Activated CD4-positive, alpha-beta T cell treated with anti-CD3 and anti-CD28 coated beads for 36 hours (primary cell): ENCODE results near the gene PCDHA11. TPM values are rescaled to one million over a fixed set of nuclear protein-coding genes. Genes with fewer than 3 reads are reported as not detected.
"Not testable (repeated sequence)": the region's sequence is repeated elsewhere in the genome, so short reads cannot be mapped to it uniquely, and the experiment has no call there.

Experiments
- ATAC-seq: fragments of 200-7000 bp; cut with Tn5 transposase; one replicate; pipeline ENCODE4 v1.10.0; 2021; ENCODE audit warnings: mild to moderate bottlenecking, moderate library complexity
- CTCF ChIA-PET: fragments of 350-600 bp; sonication (Branson Sonifier 250); formaldehyde crosslinking; loops from one replicate; lab custom pipeline; 2021; ENCODE audit warnings: antibody characterized with exemption; lab: Charles Lee
- POLR2A ChIA-PET: fragments of 350-600 bp; sonication (Branson Sonifier 250); formaldehyde crosslinking; loops from one replicate; lab custom pipeline; 2021; ENCODE audit warnings: antibody characterized with exemption, inconsistent platforms; lab: Charles Lee
- DNase-seq: peaks from one replicate; pipeline ENCODE4 v3.0.0-alpha.2; 2020
- H3K27ac Mint-ChIP-seq: one replicate; pipeline ENCODE4 v1.8.0; 2021; ENCODE audit warnings: mixed read lengths
- H3K27me3 Mint-ChIP-seq: one replicate; pipeline ENCODE4 v1.8.0; 2021; ENCODE audit warnings: mixed read lengths
- H3K36me3 Mint-ChIP-seq: one replicate; pipeline ENCODE4 v1.8.0; 2021; ENCODE audit warnings: low read depth, mixed read lengths
- H3K4me1 Mint-ChIP-seq: one replicate; pipeline ENCODE4 v1.8.0; 2021; ENCODE audit warnings: mixed read lengths
- H3K4me3 Mint-ChIP-seq: one replicate; pipeline ENCODE4 v1.8.0; 2021; ENCODE audit warnings: mild to moderate bottlenecking, moderate library complexity, mixed read lengths
- H3K9me3 Mint-ChIP-seq: one replicate; pipeline ENCODE4 v1.8.0; 2021; ENCODE audit warnings: low read depth, mixed read lengths
- intact Hi-C, 2 experiments: fragments of 100-400 bp; cut with DNase I in 1 of 2; cut with micrococcal nuclease in 1 of 2; formaldehyde crosslinking; loops; one replicate each; pipeline versions ENCODE4 v1.14.2 to v1.15.1; 2022 to 2024; cut with DNase I, micrococcal nuclease
- total RNA-seq, 2 experiments: library from RNA; stranded (reverse); gene quantifications; one replicate each; pipeline ENCODE4 v1.2.3, GENCODE V29; 2021

PCDHA11 gene
- total RNA-seq, 2 experiments from 2014 or later = not detected

DNA sequence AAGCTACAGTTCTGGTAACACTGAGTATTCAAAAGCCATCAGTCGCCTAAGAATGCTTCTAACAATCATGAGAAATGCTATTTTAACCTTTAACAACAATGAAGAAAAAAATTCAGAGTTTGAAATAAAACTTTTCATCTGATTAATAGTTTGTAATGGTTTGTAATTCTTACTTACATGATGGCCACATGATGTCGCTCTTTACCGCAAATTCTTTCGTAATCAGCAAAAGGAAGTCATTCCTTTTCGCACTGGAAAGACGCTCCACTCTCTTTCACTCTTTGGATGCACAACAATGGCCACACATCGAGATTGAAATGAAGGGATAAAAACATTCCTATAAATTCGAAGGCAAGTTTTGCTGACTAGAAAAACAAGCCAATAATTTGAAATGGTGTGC lies 34.8 kb upstream of the PCDHA11 start, which contains the start of gene PCDHA7:
TSS of gene PCDHA7 (plus strand) at position 277 of the 400 bp plus-strand sequence. CDS start at position 392, 115 bp downstream.
- peaks cover 27% of the 10 kb centered on the region for H3K27me3 Mint-ChIP-seq
- H3K4me1 Mint-ChIP-seq = no peaks in the 10 kb centered on the region
- ATAC-seq = no peak
- peaks cover 7% of the 10 kb centered on the region for H3K9me3 Mint-ChIP-seq
- H3K36me3 Mint-ChIP-seq = peaks cover 14% of the 10 kb centered on the region
- ChIA-PET CTCF (interaction anchor here (0.8 kb wide), 1 partner anchor 91 kb away, joined by 5 read pairs; no protein-coding TSS in a partner anchor), POLR2A (no interaction called here)
- intact Hi-C loops = loop anchor here (5.0 to 10.0 kb wide), 5 partner anchors 38 to 401 kb away; partner anchors contain the start of genes PCDHA1 (in 1 of the 2), PCDHA13 (in 1 of the 2) and PCDHA2 (in 1 of the 2)
- H3K27ac Mint-ChIP-seq = no peak within 1 kb of the TSS
- no peak for DNase-seq
- H3K4me3 Mint-ChIP-seq = no peak within 1 kb of the TSS

DNA sequence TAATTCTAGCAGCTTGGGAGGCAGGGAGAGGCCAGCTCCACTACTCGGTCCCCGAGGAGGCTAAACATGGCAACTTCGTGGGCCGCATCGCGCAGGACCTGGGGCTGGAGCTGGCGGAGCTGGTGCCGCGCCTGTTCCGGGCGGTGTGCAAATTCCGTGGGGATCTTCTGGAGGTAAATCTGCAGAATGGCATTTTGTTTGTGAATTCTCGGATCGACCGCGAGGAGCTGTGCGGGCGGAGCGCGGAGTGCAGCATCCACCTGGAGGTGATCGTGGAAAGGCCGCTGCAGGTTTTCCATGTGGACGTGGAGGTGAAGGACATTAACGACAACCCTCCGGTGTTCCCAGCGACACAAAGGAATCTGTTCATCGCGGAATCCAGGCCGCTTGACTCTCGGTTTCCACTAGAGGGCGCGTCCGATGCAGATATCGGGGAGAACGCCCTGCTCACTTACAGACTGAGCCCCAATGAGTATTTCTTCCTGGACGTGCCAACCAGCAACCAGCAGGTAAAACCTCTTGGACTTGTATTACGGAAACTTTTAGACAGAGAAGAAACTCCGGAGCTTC lies 34.2 kb upstream of the PCDHA11 start:
- H3K4me1 Mint-ChIP-seq, H3K9me3 Mint-ChIP-seq, H3K27ac Mint-ChIP-seq, H3K4me3 Mint-ChIP-seq, POLR2A ChIA-PET, DNase-seq, ATAC-seq: not testable (repeated sequence)
- H3K27me3 Mint-ChIP-seq = peaks cover 27% of the 10 kb centered on the region
- peaks cover 13% of the 10 kb centered on the region for H3K36me3 Mint-ChIP-seq
- intact Hi-C loops = loop anchor here (5.0 to 10.0 kb wide), 5 partner anchors 38 to 400 kb away; partner anchors contain the start of genes PCDHA1 (in 1 of the 2), PCDHA13 (in 1 of the 2) and PCDHA2 (in 1 of the 2)
- CTCF ChIA-PET = interaction anchor here (0.8 kb wide), 1 partner anchor 92 kb away, joined by 5 read pairs; no protein-coding TSS in a partner anchor

DNA sequence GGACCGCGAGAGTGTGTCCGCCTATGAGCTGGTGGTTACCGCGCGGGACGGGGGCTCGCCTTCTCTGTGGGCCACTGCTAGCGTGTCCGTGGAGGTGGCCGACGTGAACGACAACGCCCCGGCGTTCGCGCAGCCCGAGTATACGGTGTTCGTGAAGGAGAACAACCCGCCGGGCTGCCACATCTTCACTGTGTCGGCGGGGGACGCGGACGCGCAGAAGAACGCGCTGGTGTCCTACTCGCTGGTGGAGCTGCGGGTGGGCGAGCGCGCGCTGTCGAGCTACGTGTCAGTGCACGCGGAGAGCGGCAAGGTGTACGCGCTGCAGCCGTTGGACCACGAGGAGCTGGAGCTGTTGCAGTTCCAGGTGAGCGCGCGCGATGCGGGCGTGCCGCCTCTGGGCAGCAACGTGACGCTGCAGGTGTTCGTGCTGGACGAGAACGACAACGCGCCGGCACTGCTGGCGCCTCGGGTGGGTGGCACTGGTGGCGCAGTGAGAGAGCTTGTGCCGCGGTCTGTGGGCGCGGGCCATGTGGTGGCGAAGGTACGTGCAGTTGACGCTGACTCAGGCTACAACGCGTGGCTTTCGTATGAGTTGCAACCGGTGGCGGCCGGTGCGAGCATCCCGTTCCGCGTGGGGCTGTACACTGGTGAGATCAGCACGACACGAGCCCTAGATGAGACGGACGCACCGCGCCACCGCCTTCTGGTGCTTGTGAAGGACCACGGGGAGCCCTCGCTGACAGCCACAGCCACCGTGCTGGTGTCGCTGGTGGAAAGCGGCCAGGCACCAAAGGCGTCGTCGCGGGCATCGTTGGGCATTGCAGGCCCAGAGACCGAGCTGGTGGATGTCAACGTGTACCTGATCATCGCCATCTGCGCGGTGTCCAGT lies 32.9 kb upstream of the PCDHA11 start:
- Mint-ChIP-seq H3K4me3 (no peak overlapping the region), H3K36me3 (peaks cover 12% of the 10 kb centered on the region), H3K27me3 (peaks cover 34% of the 10 kb centered on the region), H3K9me3 (peaks cover 12% of the 10 kb centered on the region), H3K27ac (no peak overlapping the region), H3K4me1 (no peaks in the 10 kb centered on the region)
- ATAC-seq (no peak), DNase-seq (no peak)
- ChIA-PET POLR2A (no interaction called here), CTCF (interaction anchor here (0.6 to 1.3 kb wide), 2 partner anchors 48 to 91 kb away, joined by 3 to 4 read pairs; no protein-coding TSS in a partner anchor)
- intact Hi-C loops = loop anchor here (10.0 kb wide), 2 partner anchors 49 to 399 kb away; partner anchors contain the start of gene PCDHA13 (in 1 of the 2)

DNA sequence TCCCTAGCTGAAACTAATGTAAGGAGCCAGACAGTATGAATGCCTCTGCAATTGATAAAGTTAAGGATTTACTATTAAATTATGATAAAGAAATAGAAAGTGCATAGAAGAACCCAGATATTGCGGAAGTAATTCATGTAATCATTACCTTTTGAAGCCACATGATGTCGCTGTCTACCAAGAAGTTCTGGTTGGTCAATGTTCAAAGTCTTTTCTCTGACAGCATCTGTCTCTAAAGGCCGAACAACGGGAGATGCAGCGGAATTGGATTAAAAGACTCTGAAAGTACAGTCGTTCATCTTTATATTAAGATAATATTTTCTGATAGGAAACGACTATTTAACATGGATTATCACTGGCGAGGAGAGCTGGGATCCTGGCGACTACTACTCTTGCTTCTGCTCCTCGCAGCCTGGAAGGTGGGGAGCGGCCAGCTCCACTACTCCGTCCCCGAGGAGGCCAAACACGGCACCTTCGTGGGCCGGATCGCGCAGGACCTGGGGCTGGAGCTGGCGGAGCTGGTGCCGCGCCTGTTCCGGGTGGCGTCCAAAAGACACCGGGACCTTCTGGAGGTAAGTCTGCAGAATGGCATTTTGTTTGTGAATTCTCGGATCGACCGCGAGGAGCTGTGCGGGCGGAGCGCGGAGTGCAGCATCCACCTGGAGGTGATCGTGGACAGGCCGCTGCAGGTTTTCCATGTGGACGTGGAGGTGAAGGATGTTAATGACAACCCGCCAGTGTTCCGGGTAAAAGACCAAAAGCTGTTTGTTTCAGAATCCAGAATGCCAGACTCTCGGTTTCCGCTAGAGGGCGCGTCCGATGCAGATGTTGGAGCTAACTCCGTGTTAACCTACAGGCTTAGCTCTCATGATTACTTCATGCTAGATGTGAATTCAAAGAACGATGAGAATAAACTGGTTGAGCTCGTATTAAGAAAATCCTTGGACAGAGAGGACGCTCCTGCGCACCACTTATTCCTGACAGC lies 27.5 kb upstream of the PCDHA11 start, which contains the start of gene PCDHA8:
TSS of gene PCDHA8 (plus strand) at position 210 of the 985 bp plus-strand sequence. CDS start at position 345, 135 bp downstream.
- ChIA-PET CTCF (interaction anchor here (0.6 to 1.9 kb wide), 9 partner anchors 10 to 236 kb away, joined by 3 to 9 read pairs (median 3); partner anchors contain the start of genes PCDHA10, PCDHA6 and PCDHAC1), POLR2A (interaction anchor here (0.6 kb wide), 1 partner anchor 12 kb away, joined by 3 read pairs; no protein-coding TSS in a partner anchor)
- Mint-ChIP-seq H3K36me3 (peaks cover 8% of the 10 kb centered on the region), H3K27me3 (peaks cover 22% of the 10 kb centered on the region), H3K4me3 (no peak within 1 kb of the TSS), H3K4me1 (no peaks in the 10 kb centered on the region), H3K9me3 (peaks cover 9% of the 10 kb centered on the region), H3K27ac (no peak within 1 kb of the TSS)
- no peak for ATAC-seq
- intact Hi-C loops = loop anchor here in 1 of 2 experiments (5.0 to 10.0 kb wide), 3 partner anchors 39 to 524 kb away; partner anchors contain the start of genes PCDHA3 and PCDHGA5
- DNase-seq = peak; percentile 49

DNA sequence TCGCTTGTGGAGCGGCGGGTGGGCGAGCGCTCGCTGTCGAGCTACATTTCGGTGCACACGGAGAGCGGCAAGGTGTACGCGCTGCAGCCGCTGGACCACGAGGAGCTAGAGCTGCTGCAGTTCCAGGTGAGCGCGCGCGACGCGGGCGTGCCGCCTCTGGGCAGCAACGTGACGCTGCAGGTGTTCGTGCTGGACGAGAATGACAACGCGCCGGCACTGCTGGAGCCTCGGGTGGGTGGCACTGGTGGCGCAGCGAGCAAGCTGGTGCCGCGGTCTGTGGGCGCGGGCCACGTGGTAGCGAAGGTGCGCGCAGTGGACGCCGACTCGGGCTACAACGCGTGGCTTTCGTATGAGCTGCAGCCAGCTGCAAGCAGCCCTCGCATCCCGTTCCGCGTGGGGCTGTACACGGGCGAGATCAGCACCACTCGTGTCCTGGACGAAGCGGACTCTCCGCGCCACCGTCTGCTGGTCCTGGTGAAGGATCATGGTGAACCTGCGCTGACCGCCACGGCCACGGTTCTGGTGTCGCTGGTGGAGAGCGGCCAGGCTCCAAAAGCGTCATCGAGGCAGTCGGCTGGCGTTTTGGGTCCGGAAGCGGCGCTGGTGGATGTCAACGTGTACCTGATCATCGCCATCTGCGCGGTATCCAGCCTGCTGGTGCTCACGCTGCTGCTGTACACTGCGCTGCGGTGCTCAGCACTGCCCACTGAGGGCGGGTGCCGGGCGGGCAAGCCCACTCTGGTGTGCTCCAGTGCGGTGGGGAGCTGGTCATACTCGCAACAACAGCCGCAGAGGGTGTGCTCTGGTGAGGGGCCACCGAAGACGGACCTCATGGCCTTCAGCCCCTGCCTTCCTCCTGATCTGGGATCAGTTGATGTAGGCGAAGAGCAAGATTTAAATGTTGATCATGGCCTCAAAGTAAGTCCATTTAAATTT lies 25.7 kb upstream of the PCDHA11 start:
- no peak for DNase-seq

DNA sequence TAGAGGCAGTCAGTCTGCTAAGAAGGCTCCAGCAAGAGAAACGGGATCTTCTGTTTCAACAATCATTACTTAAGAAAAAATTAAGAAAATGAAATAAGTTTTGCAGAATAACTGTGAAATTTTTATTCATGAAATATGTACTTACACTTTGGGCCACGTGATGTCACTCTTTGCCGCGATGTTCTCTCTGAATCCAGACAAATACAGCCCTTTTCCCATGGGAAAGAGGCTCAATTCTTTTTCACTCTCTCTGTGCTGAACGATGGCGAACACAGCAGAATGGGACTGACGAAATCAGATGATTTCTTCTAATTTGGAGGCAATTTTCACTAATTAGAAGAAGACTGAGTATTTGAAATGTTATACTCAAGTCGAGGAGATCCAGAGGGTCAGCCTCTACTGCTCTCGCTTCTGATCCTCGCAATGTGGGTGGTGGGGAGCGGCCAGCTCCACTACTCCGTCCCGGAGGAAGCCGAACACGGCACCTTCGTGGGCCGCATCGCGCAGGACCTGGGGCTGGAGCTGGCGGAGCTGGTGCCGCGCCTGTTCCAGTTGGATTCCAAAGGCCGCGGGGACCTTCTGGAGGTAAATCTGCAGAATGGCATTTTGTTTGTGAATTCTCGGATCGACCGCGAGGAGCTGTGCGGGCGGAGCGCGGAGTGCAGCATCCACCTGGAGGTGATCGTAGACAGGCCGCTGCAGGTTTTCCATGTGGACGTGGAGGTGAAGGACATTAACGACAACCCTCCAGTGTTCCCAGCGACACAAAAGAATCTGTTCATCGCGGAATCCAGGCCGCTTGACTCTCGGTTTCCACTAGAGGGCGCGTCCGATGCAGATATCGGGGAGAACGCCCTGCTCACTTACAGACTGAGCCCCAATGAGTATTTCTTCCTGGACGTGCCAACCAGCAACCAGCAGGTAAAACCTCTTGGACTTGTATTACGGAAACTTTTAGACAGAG lies 20.3 kb upstream of the PCDHA11 start, which contains the start of gene PCDHA9:
TSS of gene PCDHA9 (plus strand) at position 244 of the 964 bp plus-strand sequence. CDS start at position 358, 114 bp downstream.
- peaks cover 24% of the 10 kb centered on the region for H3K27me3 Mint-ChIP-seq
- H3K9me3 Mint-ChIP-seq = peaks cover 14% of the 10 kb centered on the region
- intact Hi-C loops = loop anchor here in 1 of 2 experiments (5.0 to 10.0 kb wide), 2 partner anchors 34 to 516 kb away; partner anchors contain the start of genes PCDHA13 and PCDHGA5
- ATAC-seq, CTCF ChIA-PET, POLR2A ChIA-PET, H3K27ac Mint-ChIP-seq, H3K36me3 Mint-ChIP-seq, H3K4me3 Mint-ChIP-seq, DNase-seq, H3K4me1 Mint-ChIP-seq: not testable (repeated sequence)

More for the DNA sequence above, 25.7 kb upstream of the PCDHA11 start:
- Mint-ChIP-seq H3K27me3 (peaks cover 33% of the 10 kb centered on the region), H3K4me3 (no peak overlapping the region), H3K36me3 (peaks cover 12% of the 10 kb centered on the region), H3K27ac (no peak overlapping the region), H3K4me1 (no peaks in the 10 kb centered on the region), H3K9me3 (peaks cover 19% of the 10 kb centered on the region)
- ChIA-PET CTCF (no interaction called here), POLR2A (no interaction called here)
- no peak for ATAC-seq
- intact Hi-C loops = loop anchor here in 1 of 2 experiments (5.0 to 10.0 kb wide), 3 partner anchors 41 to 522 kb away; partner anchors contain the start of genes PCDHA3 and PCDHGA5

DNA sequence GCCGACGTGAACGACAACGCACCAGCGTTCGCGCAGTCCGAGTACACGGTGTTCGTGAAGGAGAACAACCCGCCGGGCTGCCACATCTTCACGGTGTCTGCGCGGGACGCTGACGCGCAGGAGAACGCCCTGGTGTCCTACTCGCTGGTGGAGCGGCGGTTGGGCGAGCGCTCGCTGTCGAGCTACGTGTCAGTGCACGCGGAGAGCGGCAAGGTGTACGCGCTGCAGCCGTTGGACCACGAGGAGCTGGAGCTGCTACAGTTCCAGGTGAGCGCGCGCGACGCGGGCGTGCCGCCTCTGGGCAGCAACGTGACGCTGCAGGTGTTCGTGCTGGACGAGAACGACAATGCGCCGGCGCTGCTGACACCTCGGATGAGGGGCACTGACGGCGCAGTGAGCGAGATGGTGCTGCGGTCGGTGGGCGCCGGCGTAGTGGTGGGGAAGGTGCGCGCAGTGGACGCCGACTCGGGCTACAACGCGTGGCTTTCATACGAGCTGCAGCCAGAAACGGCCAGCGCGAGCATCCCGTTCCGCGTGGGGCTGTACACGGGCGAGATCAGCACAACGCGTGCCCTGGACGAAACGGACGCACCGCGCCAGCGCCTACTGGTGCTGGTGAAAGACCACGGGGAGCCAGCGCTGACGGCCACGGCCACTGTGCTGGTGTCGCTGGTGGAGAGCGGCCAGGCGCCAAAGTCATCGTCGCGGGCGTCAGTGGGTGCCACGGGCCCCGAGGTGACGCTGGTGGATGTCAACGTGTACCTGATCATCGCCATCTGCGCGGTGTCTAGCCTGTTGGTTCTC lies 18.7 kb upstream of the PCDHA11 start:
- CTCF ChIA-PET = interaction anchor here (0.7 to 0.8 kb wide), 2 partner anchors 363 to 485 kb away, joined by 3 read pairs; no protein-coding TSS in a partner anchor
- ATAC-seq, H3K27ac Mint-ChIP-seq, DNase-seq, POLR2A ChIA-PET, H3K4me1 Mint-ChIP-seq, H3K4me3 Mint-ChIP-seq, H3K36me3 Mint-ChIP-seq: not testable (repeated sequence)
- intact Hi-C loops = loop anchor here in 1 of 2 experiments (5.0 to 10.0 kb wide), 2 partner anchors 32 to 515 kb away; partner anchors contain the start of genes PCDHA13 and PCDHGA5
- H3K27me3 Mint-ChIP-seq = peaks cover 21% of the 10 kb centered on the region
- peaks cover 14% of the 10 kb centered on the region for H3K9me3 Mint-ChIP-seq
